ENCODE data around the gene KRTAP7-1. TPM values are rescaled to one million over a fixed set of nuclear protein-coding genes. Genes with fewer than 3 reads are reported as not detected.

The KRTAP7-1 gene
- total and polyA plus RNA-seq, 3 experiments from 2014 or later: not detected

DNA sequence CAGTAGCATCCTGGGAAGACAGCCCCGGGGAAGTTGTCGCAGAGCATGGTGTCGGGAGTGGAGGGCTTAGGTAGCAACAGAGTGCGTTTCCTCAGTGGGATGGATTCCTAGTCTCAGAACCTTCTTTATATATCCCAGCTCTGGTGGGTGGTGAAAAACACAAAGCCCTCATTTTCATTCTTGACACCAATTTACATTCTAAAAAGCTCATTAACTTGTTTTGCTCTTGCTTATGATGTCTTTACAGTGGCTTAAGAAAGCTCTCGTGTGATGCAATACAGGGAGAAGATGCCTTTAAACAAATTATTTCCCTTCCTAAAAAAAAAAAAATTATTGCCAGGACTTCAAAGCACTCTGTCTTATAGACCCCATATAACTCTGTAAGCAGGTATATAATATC is 16.4 kb downstream of the KRTAP7-1 start, which contains the start of gene KRTAP8-1:
TSS of gene KRTAP8-1 (minus strand) at position 101 of the 400 bp plus-strand sequence. CDS start at position 47, 54 bp downstream.
- Histone ChIP-seq H3K4me3 (ENCODE audit: low read length) (no peak within 1 kb of the TSS), H3K27ac (ENCODE audit: low read depth, low read length) (no peak within 1 kb of the TSS), H3K27me3 (ENCODE audit: insufficient read depth, low read length, poor library complexity, severe bottlenecking) (no peaks in the 10 kb centered on the region), H3K36me3 (ENCODE audit: insufficient read depth, low read length) (no peaks in the 10 kb centered on the region), H3K4me1 (ENCODE audit: insufficient read depth, low read length) (no peaks in the 10 kb centered on the region), H3K9me3 (ENCODE audit: low read length) (no peaks in the 10 kb centered on the region)
- H3K36me3 Mint-ChIP-seq: no peaks in the 10 kb centered on the region
- H3K4me1 Mint-ChIP-seq: peaks cover 0 to under 1% (median 0%) of the 10 kb centered on the region in 3 donors
- H3K9me3 Mint-ChIP-seq: no peaks in the 10 kb centered on the region
- H3K27ac Mint-ChIP-seq: no peak within 1 kb of the TSS
- H3K4me3 Mint-ChIP-seq: no peak within 1 kb of the TSS
- ChIA-PET POLR2A (no interaction called here), CTCF (no interaction called here)
- peaks cover 0 to 25% of the 10 kb centered on the region in 2 donors for H3K27me3 Mint-ChIP-seq
- no peak for DNase-seq

DNA sequence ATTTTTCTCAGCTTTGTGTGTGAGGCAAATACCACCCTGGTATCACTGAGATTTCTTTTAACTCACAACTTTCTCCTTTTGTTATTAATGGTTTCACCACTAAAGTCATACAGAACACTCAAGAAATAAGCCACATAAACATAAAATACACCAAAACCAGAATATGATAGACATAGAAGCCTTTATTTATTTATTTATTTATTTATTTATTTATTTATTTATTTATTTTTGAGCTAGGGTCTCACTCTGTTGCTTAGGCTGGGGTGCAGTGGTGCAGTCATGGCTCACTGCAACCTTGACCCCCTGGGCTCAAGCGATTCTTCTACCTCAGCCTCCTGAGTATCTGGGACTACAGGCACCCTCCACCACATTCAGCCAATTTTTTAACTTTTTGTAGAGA is 29.0 kb downstream of the KRTAP7-1 start:
- POLR2A ChIA-PET: no interaction called here

DNA sequence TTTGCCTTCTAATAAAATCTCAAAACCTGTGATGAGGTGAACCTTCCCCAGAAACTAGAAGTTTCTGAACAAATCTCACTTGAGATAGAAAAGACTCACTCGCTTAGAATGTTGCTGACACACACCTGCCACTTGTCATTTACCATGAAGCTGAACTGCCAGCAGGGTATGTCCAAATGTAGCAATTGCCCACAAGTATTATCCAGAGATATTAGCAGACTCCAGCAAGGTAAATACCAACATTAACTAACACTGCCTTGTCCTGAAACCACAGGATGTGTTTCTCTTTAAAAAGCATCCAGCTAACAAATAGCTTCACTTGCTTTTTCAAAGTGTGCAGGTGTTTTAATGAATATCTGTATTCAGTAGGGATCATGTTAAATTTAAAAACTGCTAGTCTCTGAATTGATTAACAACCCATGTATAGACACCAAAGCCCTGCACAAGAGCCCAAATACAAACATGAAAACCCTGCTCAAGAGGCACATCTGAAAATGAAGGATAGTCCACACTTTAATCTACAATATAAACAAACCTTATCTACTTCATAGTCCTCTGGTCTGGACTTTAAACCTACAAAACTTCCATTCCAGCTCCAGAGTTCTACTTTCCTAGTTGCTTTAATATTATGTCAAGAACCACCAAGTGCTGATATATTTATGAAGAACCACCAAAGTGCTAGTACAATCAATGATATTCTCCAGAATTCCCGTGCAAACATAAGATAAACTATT is 35.8 kb downstream of the KRTAP7-1 start:
- Mint-ChIP-seq H3K9me3 (no peaks in the 10 kb centered on the region), H3K36me3 (no peaks in the 10 kb centered on the region), H3K4me1 (no peaks in the 10 kb centered on the region), H3K27me3 (peaks cover 2 to 9% of the 10 kb centered on the region in 2 donors), H3K27ac (no peak overlapping the region), H3K4me3 (no peak overlapping the region)
- no peak for DNase-seq
- Histone ChIP-seq H3K27me3 (ENCODE audit: insufficient read depth, low read length, poor library complexity, severe bottlenecking) (no peaks in the 10 kb centered on the region), H3K27ac (ENCODE audit: low read depth, low read length) (no peak overlapping the region), H3K36me3 (ENCODE audit: insufficient read depth, low read length) (no peaks in the 10 kb centered on the region), H3K9me3 (ENCODE audit: low read length) (no peaks in the 10 kb centered on the region), H3K4me1 (ENCODE audit: insufficient read depth, low read length) (no peaks in the 10 kb centered on the region), H3K4me3 (ENCODE audit: low read length) (no peak overlapping the region)
- ChIA-PET POLR2A (no interaction called here), CTCF (no interaction called here)

More for the DNA sequence above, 29.0 kb downstream of the KRTAP7-1 start:
- Histone ChIP-seq H3K27me3 (ENCODE audit: insufficient read depth, low read length, poor library complexity, severe bottlenecking) (no peaks in the 10 kb centered on the region), H3K4me3 (ENCODE audit: low read length) (no peak overlapping the region), H3K4me1 (ENCODE audit: insufficient read depth, low read length) (no peaks in the 10 kb centered on the region), H3K36me3 (ENCODE audit: insufficient read depth, low read length) (no peaks in the 10 kb centered on the region), H3K27ac (ENCODE audit: low read depth, low read length) (no peak overlapping the region), H3K9me3 (ENCODE audit: low read length) (no peaks in the 10 kb centered on the region)
- H3K36me3 Mint-ChIP-seq: no peaks in the 10 kb centered on the region
- H3K4me1 Mint-ChIP-seq: no peaks in the 10 kb centered on the region
- CTCF ChIA-PET: no interaction called here
- H3K27me3 Mint-ChIP-seq: peaks cover 1 to 3% of the 10 kb centered on the region in 2 donors
- no peak overlapping the region for H3K27ac Mint-ChIP-seq
- DNase-seq: no peak
- no peak overlapping the region for H3K4me3 Mint-ChIP-seq
- H3K9me3 Mint-ChIP-seq: peaks cover 0 to 7% (median 1%) of the 10 kb centered on the region in 5 donors

DNA sequence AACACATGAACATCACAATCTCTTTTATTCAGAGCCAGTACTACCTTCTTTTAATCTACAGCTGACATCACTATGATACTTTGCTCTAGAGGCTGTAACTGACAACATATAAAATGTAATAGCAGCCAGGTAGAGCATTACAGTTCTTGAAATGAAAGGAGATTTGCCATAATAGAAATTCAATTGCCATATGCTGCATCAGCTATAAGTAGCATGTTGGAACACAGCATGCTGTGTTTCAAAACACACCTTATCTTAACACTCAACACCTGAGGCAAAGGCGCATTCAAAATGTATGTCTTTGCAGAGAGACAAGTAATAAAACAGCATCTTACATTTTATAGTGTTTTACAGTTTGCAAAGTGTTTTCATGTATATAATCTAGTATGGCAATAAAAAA is 50.3 kb downstream of the KRTAP7-1 start:
- CTCF ChIA-PET: no interaction called here
- POLR2A ChIA-PET: no interaction called here
- H3K4me3 Mint-ChIP-seq: no peak overlapping the region

More for the DNA sequence above, 50.3 kb downstream of the KRTAP7-1 start:
- H3K27ac ChIP-seq (ENCODE audit: low read depth, low read length): no peak overlapping the region
- H3K9me3 ChIP-seq (ENCODE audit: low read length): no peaks in the 10 kb centered on the region
- H3K4me3 ChIP-seq (ENCODE audit: low read length): no peak overlapping the region
- H3K27me3 Mint-ChIP-seq: peaks cover 1 to 2% of the 10 kb centered on the region in 2 donors
- no peaks in the 10 kb centered on the region for H3K36me3 ChIP-seq (ENCODE audit: insufficient read depth, low read length)
- no peaks in the 10 kb centered on the region for H3K36me3 Mint-ChIP-seq
- no peaks in the 10 kb centered on the region for H3K27me3 ChIP-seq (ENCODE audit: insufficient read depth, low read length, poor library complexity, severe bottlenecking)
- H3K4me1 Mint-ChIP-seq: no peaks in the 10 kb centered on the region
- DNase-seq: no peak
- H3K27ac Mint-ChIP-seq: no peak overlapping the region
- H3K9me3 Mint-ChIP-seq: peaks cover 0 to 9% (median 0%) of the 10 kb centered on the region in 5 donors
- no peaks in the 10 kb centered on the region for H3K4me1 ChIP-seq (ENCODE audit: insufficient read depth, low read length)

Other genes with a start within 250 kb of the KRTAP7-1 start
- not detected for gene KRTAP22-2, start 239.4 kb downstream of the KRTAP7-1 start, total RNA-seq
- not detected for gene KRTAP22-2, start 239.4 kb downstream of the KRTAP7-1 start, polyA plus RNA-seq
- not detected for gene KRTAP6-3, start 237.3 kb downstream of the KRTAP7-1 start, total RNA-seq
- gene KRTAP6-3, start 237.3 kb downstream of the KRTAP7-1 start, polyA plus RNA-seq: not detected
- gene KRTAP6-2, start 230.9 kb downstream of the KRTAP7-1 start, total RNA-seq: not detected
- not detected for gene KRTAP6-2, start 230.9 kb downstream of the KRTAP7-1 start, polyA plus RNA-seq
- not detected for gene KRTAP22-1, start 228.7 kb downstream of the KRTAP7-1 start, total RNA-seq
- not detected for gene KRTAP22-1, start 228.7 kb downstream of the KRTAP7-1 start, polyA plus RNA-seq
- gene KRTAP6-1, start 215.8 kb downstream of the KRTAP7-1 start, total RNA-seq: not detected
- not detected for gene KRTAP6-1, start 215.8 kb downstream of the KRTAP7-1 start, polyA plus RNA-seq
- gene KRTAP20-1, start 213.3 kb downstream of the KRTAP7-1 start, total RNA-seq: not detected
- gene KRTAP20-1, start 213.3 kb downstream of the KRTAP7-1 start, polyA plus RNA-seq: not detected
- gene KRTAP20-4, start 209.1 kb downstream of the KRTAP7-1 start, total RNA-seq: not detected
- gene KRTAP20-4, start 209.1 kb downstream of the KRTAP7-1 start, polyA plus RNA-seq: not detected
- not detected for gene KRTAP20-2, start 194.6 kb downstream of the KRTAP7-1 start, total RNA-seq
- gene KRTAP20-2, start 194.6 kb downstream of the KRTAP7-1 start, polyA plus RNA-seq: not detected
- not detected for gene KRTAP20-3, start 186.9 kb downstream of the KRTAP7-1 start, total RNA-seq
- gene KRTAP20-3, start 186.9 kb downstream of the KRTAP7-1 start, polyA plus RNA-seq: not detected
- gene KRTAP21-3, start 111.0 kb downstream of the KRTAP7-1 start, total RNA-seq: not detected
- not detected for gene KRTAP21-3, start 111.0 kb downstream of the KRTAP7-1 start, polyA plus RNA-seq
- not detected for gene KRTAP21-2, start 82.5 kb downstream of the KRTAP7-1 start, total RNA-seq
- not detected for gene KRTAP21-2, start 82.5 kb downstream of the KRTAP7-1 start, polyA plus RNA-seq
- not detected for gene KRTAP21-1, start 74.3 kb downstream of the KRTAP7-1 start, total RNA-seq
- gene KRTAP21-1, start 74.3 kb downstream of the KRTAP7-1 start, polyA plus RNA-seq: not detected
- not detected for gene KRTAP8-1, start 16.5 kb downstream of the KRTAP7-1 start, total RNA-seq
- not detected for gene KRTAP8-1, start 16.5 kb downstream of the KRTAP7-1 start, polyA plus RNA-seq
- gene KRTAP11-1, start 51.8 kb upstream of the KRTAP7-1 start, total RNA-seq: not detected
- gene KRTAP11-1, start 51.8 kb upstream of the KRTAP7-1 start, polyA plus RNA-seq: not detected
- gene KRTAP19-8, start 208.7 kb upstream of the KRTAP7-1 start, total RNA-seq: not detected
- not detected for gene KRTAP19-8, start 208.7 kb upstream of the KRTAP7-1 start, polyA plus RNA-seq